ENCODE data around the gene PSME3IP1.

DNA sequence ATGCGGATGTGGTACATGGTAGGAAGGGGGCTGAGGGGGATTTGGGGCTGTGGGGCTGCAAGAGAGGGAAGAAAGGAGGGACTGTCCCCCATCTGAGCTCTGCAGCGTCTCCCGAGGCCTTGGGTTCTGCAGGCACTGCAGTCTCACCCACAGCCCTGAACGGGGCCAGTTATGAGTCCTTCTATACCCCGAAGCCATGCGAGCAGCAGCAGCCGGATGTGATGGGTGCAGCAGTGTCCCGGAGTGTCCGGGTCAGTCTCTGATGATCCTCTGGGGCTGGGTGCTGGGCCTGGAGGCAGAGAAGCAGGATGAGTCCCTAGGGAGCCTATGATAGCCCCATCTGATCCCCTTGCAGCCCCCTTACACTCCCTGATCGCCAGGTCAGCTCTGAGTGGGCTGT, 52.0 kb downstream of the PSME3IP1 start:
- TF ChIP-seq NFIC (IDR thresholded peaks at IDR 0.05; ENCODE audit: borderline replicate concordance) (no peak), SIN3A (IDR thresholded peaks at IDR 0.05; ENCODE audit: borderline replicate concordance, low read depth, low read length) (no peak), RAD21 (IDR thresholded peaks at IDR 0.05; ENCODE audit: low read length) (no peak), REST (IDR thresholded peaks at IDR 0.05; ENCODE audit: low read depth, low read length) (no peak), POLR2AphosphoS5 (IDR thresholded peaks at IDR 0.05; ENCODE audit: low read depth, low read length) (no peak), MAX (IDR thresholded peaks at IDR 0.05; ENCODE audit: low read depth) (no peak), TAF1 (IDR thresholded peaks at IDR 0.05; ENCODE audit: borderline replicate concordance, low read depth, low read length) (no peak), EP300 (IDR thresholded peaks at IDR 0.05; ENCODE audit: borderline replicate concordance in 1 of 2, low read depth in 1 of 2, low read length in 1 of 2) (no peak), RFX5 (IDR thresholded peaks at IDR 0.05; ENCODE audit: low read length) (no peak)
- TF ChIP-seq, protein P1, sequence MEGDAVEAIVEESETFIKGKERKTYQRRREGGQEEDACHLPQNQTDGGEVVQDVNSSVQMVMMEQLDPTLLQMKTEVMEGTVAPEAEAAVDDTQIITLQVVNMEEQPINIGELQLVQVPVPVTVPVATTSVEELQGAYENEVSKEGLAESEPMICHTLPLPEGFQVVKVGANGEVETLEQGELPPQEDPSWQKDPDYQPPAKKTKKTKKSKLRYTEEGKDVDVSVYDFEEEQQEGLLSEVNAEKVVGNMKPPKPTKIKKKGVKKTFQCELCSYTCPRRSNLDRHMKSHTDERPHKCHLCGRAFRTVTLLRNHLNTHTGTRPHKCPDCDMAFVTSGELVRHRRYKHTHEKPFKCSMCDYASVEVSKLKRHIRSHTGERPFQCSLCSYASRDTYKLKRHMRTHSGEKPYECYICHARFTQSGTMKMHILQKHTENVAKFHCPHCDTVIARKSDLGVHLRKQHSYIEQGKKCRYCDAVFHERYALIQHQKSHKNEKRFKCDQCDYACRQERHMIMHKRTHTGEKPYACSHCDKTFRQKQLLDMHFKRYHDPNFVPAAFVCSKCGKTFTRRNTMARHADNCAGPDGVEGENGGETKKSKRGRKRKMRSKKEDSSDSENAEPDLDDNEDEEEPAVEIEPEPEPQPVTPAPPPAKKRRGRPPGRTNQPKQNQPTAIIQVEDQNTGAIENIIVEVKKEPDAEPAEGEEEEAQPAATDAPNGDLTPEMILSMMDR (IDR thresholded peaks at IDR 0.05): no peak
- TF ChIP-seq, protein P2, sequence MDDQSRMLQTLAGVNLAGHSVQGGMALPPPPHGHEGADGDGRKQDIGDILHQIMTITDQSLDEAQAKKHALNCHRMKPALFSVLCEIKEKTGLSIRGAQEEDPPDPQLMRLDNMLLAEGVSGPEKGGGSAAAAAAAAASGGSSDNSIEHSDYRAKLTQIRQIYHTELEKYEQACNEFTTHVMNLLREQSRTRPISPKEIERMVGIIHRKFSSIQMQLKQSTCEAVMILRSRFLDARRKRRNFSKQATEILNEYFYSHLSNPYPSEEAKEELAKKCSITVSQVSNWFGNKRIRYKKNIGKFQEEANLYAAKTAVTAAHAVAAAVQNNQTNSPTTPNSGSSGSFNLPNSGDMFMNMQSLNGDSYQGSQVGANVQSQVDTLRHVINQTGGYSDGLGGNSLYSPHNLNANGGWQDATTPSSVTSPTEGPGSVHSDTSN (IDR thresholded peaks at IDR 0.05): no peak
